Adrenal gland (tissue), 12 donors: Measurements from ENCODE around the gene RPS10. TPM values are rescaled to one million over a fixed set of nuclear protein-coding genes. Genes with fewer than 3 reads are reported as not detected.

Experiments
- DNase-seq, 7 donors: peaks; one replicate each; pipeline ENCODE4 v3.0.0-alpha.2; 2019 to 2020
- H3K27ac ChIP-seq, 5 donors: fragments of 200-600 bp; sonication (generic) in 4 of 5; 1 replicate in 3 of 5; 2 replicates in 2 of 5; pipeline versions ENCODE4 v1.5.1 to v1.8.0; 2016 to 2020; ENCODE audit warnings: mild to moderate bottlenecking in 1 of 5
- H3K27me3 ChIP-seq: fragments of 200-600 bp; 2 replicates; pipeline ENCODE4 v1.8.0; 2021
- H3K36me3 ChIP-seq, 2 donors: fragments of 200-600 bp; replicated peaks in 1 of 2; 1 replicate in 1 of 2; 2 replicates in 1 of 2; pipeline versions ENCODE4 v1.5.1 to v1.8.0; 2018 to 2022
- H3K4me1 ChIP-seq, 2 donors: fragments of 200-600 bp; replicated peaks in 1 of 2; 1 replicate in 1 of 2; 2 replicates in 1 of 2; pipeline versions ENCODE4 v1.5.1 to v1.8.0; 2018 to 2021
- H3K4me3 ChIP-seq, 4 donors: fragments of 200-600 bp; sonication (generic) in 3 of 4; one replicate each; pipeline ENCODE4 v1.5.1; 2016 to 2018
- H3K9me3 ChIP-seq, 3 donors: fragments of 200-600 bp; sonication (generic) in 1 of 3; replicated peaks in 1 of 3; 1 replicate in 2 of 3; 2 replicates in 1 of 3; pipeline versions ENCODE4 v1.5.1 to v1.8.0; 2016 to 2021
- POLR2A ChIP-seq, 2 donors: fragments of 450-650 bp; IDR thresholded peaks; one replicate each; pipeline ENCODE4 v1.6.1; 2017; ENCODE audit warnings: antibody characterized with exemption in 2 of 2, mild to moderate bottlenecking in 2 of 2, moderate library complexity in 1 of 2
- WGBS, 4 donors: extraction: QIAGEN DNeasy Blood & Tissue Kit in 2 of 4; methylation state at CpG; one replicate each; pipeline versions ENCODE4 v1.1.5 to v1.1.7; 2013 to 2017; 5-methylcytosine and 5-hydroxymethylcytosine counted together
- intact Hi-C, 2 donors: fragments of 100-400 bp; cut with DNase I; formaldehyde crosslinking; loops; one replicate each; pipeline versions ENCODE4 v1.14.1 to v1.15.0; 2022 to 2023
- polyA plus RNA-seq, 3 donors: library from polyadenylated mRNA; stranded (reverse); fragments of 200-250 nt in 2 of 3; fragments of 350-450 nt in 1 of 3; fragmentation: Illumina TruSeq in 1 of 3; extraction: RNeasy Lipid Tissue Mini Kit (QIAGEN cat#74804) in 1 of 3; gene quantifications; one replicate each; pipeline ENCODE4 v1.2.3, GENCODE V29; 2013 to 2014
- total RNA-seq, 9 donors: library from RNA; depleted of rRNA in 4 of 9; stranded (reverse); fragments of >200 nt in 4 of 9; fragments of 120-200 nt in 1 of 9; fragmentation: NEBNext Ultra II Directional in 1 of 9; extraction: Animal tissue kit (Norgen Biotek cat#: 25700) in 1 of 9; gene quantifications; one replicate each; pipeline versions ENCODE4 v1.1.0 to v1.2.4, GENCODE V29; 2013 to 2023
- TF ChIP-seq, protein P1 (sequence below), 6 experiments: fragments of 450-650 bp in 4 of 6; fragments of 200-600 bp in 2 of 6; sonication (generic) in 1 of 6; IDR thresholded peaks; 1 replicate in 5 of 6; 2 replicates in 1 of 6; pipeline versions ENCODE4 v1.5.1 to v1.8.0; 2016 to 2021; ENCODE audit warnings: antibody characterized with exemption in 6 of 6, mild to moderate bottlenecking in 2 of 6, moderate library complexity in 1 of 6
- donor health status: healthy with polysubstance abuse.
- donor health status: Bipolar disorder and iron deficiency.
- donor health status: DM: yes; HTN: yes; CAD: no.
- donor health status: DM: no; HTN: no; CAD: no.
- donor health status: DM: no; HTN: no; CAD: no.
- donor health status: DM: yes; HTN: yes; CAD: no.

Gene RPS10
- total and polyA plus RNA-seq, 12 donors, result 937 to 3,093 (median 2,220) TPM

DNA sequence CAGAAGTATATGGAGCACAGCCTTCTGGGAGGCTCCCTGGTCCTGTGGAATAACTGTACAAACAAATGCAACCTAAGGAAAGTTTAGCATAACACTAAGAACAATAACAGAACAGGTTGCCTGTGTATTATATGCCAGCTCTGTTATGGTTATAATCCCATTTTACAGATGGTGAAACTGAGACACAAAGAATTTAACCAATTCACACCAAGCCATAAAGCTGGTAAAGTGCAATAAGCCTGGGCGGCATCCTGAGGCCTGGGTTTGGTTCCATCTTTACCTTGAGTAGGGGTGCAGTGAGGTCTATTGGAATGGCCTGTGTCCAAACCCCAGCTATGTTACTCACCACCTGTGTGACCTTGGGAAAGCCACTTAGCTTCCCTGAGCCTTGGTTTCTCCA, 25.3 kb upstream of the RPS10 start:
- no peaks in the 10 kb centered on the region for H3K36me3 ChIP-seq
- intact Hi-C loops, result no loop called here
- no peaks in the 10 kb centered on the region for H3K27me3 ChIP-seq
- H3K4me3 ChIP-seq, result no peak overlapping the region
- 98 to 100% (median 100%) methylated on average over 1 of the region's 1 CpG for WGBS, 4 donors
- DNase-seq, result no peak
- H3K9me3 ChIP-seq, result no peaks in the 10 kb centered on the region
- TF ChIP-seq, protein P1, sequence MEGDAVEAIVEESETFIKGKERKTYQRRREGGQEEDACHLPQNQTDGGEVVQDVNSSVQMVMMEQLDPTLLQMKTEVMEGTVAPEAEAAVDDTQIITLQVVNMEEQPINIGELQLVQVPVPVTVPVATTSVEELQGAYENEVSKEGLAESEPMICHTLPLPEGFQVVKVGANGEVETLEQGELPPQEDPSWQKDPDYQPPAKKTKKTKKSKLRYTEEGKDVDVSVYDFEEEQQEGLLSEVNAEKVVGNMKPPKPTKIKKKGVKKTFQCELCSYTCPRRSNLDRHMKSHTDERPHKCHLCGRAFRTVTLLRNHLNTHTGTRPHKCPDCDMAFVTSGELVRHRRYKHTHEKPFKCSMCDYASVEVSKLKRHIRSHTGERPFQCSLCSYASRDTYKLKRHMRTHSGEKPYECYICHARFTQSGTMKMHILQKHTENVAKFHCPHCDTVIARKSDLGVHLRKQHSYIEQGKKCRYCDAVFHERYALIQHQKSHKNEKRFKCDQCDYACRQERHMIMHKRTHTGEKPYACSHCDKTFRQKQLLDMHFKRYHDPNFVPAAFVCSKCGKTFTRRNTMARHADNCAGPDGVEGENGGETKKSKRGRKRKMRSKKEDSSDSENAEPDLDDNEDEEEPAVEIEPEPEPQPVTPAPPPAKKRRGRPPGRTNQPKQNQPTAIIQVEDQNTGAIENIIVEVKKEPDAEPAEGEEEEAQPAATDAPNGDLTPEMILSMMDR (IDR thresholded peaks at IDR 0.05), result no peak
- TF ChIP-seq POLR2A (IDR thresholded peaks at IDR 0.05), result no peak
- no peaks in the 10 kb centered on the region for H3K4me1 ChIP-seq
- H3K27ac ChIP-seq, result no peak overlapping the region

DNA sequence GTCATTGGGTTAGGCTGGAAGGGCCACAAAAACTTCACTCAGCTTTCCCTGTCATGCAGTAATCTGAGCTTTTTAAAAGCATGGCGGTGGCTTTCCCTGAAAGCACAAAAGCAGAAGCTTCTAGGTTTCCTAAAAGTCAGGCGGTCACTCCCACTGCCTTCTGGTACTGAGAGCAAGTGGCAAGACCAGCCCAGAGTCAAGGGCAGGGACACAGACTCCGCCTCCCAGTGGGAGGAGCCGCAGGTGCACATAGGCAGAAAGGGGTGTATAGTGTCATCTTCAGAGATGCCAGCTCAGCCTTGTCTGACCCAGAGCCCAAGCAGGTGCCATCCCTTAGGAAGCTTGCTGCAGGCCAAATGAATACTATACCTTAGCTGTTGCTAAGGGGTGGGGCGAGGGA, 22.0 kb upstream of the RPS10 start:
- Histone ChIP-seq H3K4me3 (no peak overlapping the region), H3K27me3 (no peaks in the 10 kb centered on the region), H3K4me1 (no peaks in the 10 kb centered on the region), H3K36me3 (no peaks in the 10 kb centered on the region), H3K9me3 (no peaks in the 10 kb centered on the region), H3K27ac (no peak overlapping the region)
- intact Hi-C loops, result no loop called here
- TF ChIP-seq, protein P1 (IDR thresholded peaks at IDR 0.05), result no peak
- TF ChIP-seq POLR2A (IDR thresholded peaks at IDR 0.05), result no peak
- peak in 2 of 7 donors; percentile 25 to 37 for DNase-seq
- 63 to 78% (median 70%) methylated on average over 3 to 5 of the region's 5 CpGs for WGBS, 4 donors

DNA sequence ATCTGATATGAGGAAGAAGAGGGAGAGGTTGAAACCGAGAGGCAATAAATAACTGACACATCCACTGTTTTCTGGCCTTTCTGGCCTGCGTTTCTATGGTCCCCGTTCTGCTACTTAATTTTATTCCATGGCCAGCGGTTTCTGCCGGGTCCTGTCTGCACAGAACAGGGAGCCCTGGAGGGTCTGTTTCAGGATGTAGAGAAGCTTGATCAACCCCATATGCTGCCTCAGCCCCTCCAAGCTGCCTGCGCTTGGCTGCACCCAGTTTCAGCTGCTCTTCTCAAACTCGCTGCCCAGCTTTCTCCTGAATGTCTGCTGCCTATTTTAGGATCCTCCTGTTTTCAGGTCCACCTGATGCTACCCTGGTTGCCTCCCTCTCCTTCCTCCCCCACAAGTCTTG, 21.5 kb upstream of the RPS10 start:
- Histone ChIP-seq H3K4me1 (no peaks in the 10 kb centered on the region), H3K36me3 (no peaks in the 10 kb centered on the region), H3K4me3 (no peak overlapping the region), H3K27ac (no peak overlapping the region), H3K27me3 (no peaks in the 10 kb centered on the region), H3K9me3 (no peaks in the 10 kb centered on the region)
- TF ChIP-seq, protein P1 (IDR thresholded peaks at IDR 0.05), result no peak
- no peak for TF ChIP-seq POLR2A (IDR thresholded peaks at IDR 0.05)
- WGBS, 4 donors, result 69 to 75% (median 73%) methylated on average over 7 of the region's 7 CpGs
- no peak for DNase-seq
- intact Hi-C loops, result no loop called here

DNA sequence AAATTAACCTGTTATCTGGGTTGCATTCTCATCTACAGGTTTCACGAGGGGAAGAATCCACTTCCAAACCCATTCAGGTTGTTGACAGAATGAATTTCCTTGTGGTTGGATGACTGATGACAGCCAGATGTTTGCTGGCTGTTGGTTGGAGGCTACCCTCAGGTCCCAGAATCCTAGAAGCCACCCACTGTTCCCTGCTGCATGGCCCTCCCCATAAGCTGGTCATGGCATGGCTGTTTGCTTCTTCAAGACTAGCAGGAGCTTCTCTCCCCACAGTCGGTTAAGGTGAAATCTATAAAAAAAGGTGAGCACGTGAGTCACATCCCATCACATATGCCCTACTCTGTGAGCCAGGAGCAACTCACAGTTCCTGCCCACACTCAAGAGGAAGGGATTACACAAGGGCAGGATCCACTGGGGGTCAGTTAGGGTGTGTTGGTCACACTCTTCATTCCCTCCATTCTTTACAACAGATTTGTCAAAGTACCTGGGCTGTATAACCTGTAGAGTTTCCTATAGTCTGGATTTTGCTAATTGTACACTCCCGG, 19.5 kb upstream of the RPS10 start:
- intact Hi-C loops, result no loop called here
- H3K4me3 ChIP-seq, result no peak overlapping the region
- no peaks in the 10 kb centered on the region for H3K36me3 ChIP-seq
- no peak for DNase-seq
- no peak overlapping the region for H3K27ac ChIP-seq
- H3K4me1 ChIP-seq, result no peaks in the 10 kb centered on the region
- H3K9me3 ChIP-seq, result no peaks in the 10 kb centered on the region
- H3K27me3 ChIP-seq, result no peaks in the 10 kb centered on the region
- WGBS, 4 donors, result 76 to 85% (median 80%) methylated on average over 3 to 4 of the region's 4 CpGs
- TF ChIP-seq POLR2A (IDR thresholded peaks at IDR 0.05), result no peak
- TF ChIP-seq, protein P1 (IDR thresholded peaks at IDR 0.05), result no peak
